NCI-H2171 treated with DMSO at 0.1 percent for 48 hours (cell line): ENCODE results near the gene FAAP100.
"Not testable (repeated sequence)": the region's sequence is repeated elsewhere in the genome, so short reads cannot be mapped to it uniquely, and the experiment has no call there.

Source experiments
- DNase-seq: peaks from one replicate; lab custom pipeline; 2025; lab: John Stamatoyannopoulos, UW

Gene FAAP100

DNA sequence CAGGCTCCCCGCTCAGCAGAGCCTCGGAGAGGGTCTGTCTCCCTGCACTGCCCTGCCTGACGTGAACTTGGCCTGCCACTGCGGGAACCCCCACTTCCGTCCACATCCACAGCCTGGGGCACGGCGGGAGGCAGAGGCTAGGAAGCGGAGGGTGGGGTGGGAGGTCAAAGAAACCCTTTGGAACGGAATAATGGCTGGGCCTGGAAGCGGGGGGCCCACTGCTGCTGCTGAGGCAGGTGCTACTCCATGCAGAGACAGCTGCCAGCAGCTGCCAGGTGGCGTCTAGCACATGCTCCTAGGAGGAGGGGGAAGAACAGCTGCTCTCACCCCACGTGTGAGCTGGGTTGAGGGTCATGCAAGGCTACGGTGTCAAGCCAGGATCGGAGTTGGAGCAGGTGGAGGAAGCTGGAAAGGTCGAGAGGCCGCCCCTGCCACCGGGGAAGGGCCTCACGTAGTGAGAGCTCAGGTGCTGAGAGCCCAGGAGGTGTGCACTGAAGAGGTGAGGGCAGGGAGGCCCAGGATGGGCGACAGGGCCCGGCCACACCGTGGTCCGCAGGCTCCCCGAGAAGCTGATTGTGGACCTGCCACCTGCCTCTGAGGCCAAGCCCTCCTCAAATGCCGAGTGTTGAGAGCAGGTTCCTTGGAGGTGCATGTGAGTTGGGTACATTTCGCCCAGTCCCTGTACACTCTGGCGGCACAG lies 14.1 kb downstream of the FAAP100 start:
- DNase-seq = peak; percentile 98

DNA sequence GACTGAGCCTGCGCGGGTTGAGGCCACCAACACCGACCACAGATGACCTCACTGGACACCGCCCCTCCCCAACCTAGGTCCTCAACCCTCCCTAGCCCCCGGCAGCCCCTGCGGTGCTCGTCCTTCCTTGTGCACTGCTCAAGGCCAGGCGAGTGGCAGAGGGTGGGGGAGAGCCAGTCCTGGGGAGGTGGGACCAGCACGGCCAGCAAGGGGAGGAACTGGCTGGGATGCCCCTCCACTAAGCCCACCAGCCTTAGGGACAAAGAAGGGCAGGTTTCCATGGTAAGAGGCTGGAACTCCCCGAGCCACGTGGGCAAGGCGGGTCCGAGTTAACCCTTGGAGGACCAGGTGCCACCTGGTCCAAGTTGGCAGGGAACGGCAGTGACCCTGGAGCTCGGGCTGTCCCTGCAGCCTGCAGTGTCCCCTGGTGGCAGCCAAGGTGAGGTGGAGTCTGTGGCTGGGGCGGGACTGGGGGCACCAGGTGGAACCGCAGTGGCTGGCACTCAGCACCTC lies 14.8 kb downstream of the FAAP100 start:
- DNase-seq = no peak

DNA sequence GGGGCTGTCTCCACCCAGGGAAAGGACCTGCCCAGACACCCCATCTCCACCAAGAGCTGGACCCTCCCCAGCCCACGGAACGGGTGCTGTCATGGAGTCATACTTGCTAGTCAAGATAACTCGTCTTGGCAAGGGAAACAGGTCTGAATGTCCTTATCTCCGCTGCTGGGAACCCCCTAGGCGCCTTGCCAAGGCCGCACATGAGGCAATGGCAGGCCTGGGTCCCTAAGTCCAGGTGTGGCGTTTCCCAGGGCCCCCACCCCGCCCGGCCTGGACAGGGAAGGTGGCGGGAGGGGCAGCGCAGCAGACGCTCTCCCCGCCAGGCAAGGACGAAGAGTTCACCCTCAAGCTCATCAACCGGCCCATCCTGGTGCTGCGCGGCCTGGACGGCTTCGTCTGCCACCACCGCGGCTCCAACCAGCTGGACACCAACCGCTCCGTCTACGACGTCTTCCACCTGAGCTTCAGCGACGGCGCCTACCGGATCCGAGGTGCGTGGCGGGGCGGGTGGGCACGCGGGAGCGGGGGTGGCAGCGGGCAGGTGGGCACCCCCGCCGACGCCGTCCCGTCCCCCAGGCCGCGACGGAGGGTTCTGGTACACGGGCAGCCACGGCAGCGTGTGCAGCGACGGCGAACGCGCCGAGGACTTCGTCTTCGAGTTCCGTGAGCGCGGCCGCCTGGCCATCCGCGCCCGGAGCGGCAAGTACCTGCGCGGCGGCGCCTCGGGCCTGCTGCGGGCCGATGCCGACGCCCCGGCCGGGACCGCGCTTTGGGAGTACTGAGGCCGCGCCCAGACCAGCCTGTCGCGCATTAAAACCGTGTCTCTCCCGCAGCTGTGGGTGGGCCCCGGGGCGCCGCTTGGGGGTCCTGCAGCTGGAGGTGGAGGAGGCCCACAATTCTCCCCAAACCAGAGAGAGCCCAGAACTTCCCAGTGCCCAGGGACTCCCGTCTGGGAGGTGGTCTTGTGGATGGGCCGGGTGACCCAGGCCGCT lies 15.6 kb downstream of the FAAP100 start:
- no peak for DNase-seq

DNA sequence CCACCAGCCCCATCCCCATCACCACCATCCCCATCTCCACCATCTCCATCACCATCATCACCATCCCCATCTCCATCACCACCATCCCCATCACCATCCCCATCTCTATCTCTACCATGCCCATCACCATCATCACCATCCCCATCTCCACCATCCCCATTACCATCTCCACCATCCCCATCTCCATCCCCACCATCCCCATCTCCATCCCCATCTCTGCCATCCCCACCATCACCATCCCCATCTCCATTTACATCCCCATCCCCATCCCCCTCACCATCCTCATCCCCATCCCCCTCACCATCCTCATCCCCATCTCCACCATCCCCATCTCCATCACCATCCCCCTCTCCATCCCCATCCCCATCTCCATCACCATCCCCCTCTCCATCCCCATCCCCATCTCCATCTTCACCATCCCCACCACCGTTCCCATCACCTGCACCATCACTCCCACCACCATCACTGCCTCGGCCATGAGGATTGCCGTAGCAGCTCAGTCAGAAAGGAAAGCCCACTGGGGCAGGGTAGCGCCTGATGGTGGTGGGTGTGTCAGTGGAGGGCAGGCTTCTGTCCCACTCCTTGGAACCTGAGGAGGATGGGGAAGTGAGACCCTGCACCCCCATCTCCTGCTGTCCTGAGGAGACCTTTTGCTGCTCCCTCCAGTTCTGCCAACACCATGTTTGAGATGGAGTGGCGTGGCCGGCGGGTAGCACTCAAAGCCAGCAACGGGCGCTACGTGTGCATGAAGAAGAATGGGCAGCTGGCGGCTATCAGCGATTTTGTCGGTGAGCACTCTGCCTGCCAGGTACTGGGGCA lies 16.5 kb downstream of the FAAP100 start:
- no peak for DNase-seq

DNA sequence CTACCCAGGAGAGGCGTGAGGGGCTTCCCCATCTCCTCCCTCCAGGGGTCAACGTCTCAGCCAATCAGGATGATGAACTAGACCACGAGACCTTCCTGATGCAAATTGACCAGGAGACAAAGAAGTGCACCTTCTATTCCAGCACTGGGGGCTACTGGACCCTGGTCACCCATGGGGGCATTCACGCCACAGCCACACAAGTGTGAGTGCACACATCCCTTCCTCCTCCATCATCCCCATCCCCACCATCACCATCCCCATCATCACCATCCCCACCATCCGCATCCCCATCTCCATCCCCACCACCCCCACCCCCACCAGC lies 17.2 kb downstream of the FAAP100 start:
- no peak for DNase-seq

DNA sequence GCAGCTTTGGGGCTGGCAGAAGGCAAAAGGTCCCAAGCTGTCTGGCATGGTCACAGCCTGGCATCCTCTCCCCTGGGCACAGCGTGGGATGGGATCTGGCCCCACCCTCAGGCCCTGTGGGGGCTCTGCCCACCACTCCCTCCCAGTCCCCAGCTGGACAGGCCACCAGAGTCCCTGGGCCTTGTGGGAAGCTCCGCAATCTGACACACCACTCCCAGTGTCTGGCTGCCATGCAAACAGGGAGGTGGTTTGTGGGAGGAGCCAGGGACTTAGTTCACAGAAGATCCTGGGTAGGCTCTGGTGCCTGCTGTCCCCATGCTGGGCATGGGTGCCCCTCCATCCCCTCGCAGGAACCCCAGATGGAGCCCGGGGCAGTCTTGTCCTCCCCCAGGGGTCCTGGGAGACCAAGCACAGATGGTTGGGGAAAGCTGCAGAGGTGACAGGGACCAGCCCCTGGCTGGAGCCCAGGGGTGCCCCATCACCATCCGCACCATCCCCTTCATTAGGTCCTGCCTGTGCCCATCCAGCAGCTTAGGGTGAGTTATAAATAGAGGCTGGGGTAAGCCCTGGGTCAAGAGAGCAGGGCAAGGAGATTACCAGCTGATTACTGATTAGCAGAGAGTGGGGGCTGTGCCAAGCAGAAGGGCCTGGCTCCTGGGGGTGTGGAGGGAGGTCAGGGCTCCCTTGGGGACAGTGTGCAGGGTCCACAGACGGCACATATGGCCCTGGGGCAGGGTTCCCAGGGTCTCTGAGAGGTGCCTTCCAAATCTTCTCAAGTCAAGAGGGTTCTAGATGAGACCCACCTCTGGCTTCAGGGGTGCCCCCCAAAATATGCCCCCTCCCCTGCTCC lies 17.8 kb downstream of the FAAP100 start:
- DNase-seq = no peak

DNA sequence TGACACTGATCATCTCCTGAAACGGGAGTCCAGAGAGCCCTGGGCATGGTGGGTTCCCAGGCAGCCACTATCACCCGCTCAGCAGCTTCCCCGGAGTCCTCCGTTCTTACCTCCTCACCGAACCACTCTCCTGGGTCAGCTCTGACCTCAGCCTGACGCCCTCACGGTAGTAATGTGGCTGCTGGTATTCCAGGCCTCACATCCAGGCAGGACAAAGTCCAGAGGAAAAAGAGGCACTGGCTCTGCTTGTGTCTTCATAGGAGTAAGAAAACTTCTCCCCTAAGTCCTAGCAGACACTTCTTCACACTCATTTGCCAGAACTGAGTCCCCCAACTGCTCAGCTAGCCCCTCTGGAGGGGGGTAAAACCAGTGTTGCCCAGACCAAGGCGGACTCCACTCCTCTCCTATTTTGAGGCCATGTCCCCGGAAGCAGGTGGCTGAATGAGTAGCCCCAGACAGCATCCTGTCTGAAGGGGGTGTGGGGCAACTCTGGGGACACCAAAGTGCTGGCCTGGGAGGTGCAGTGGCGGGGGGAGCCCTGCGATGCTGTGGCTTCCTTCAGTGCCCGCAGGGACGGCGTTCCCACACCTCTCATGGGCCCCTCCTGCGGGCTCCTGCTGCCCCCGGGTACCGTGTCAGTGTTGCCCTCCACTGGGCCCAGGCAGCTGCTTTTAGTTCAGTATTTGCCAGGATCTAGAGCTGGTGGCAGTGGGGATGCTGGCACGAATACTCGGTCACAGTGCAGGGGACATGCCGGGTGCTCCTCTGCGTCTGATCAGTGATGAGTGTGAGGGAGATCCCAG lies 18.6 kb downstream of the FAAP100 start:
- no peak for DNase-seq

DNA sequence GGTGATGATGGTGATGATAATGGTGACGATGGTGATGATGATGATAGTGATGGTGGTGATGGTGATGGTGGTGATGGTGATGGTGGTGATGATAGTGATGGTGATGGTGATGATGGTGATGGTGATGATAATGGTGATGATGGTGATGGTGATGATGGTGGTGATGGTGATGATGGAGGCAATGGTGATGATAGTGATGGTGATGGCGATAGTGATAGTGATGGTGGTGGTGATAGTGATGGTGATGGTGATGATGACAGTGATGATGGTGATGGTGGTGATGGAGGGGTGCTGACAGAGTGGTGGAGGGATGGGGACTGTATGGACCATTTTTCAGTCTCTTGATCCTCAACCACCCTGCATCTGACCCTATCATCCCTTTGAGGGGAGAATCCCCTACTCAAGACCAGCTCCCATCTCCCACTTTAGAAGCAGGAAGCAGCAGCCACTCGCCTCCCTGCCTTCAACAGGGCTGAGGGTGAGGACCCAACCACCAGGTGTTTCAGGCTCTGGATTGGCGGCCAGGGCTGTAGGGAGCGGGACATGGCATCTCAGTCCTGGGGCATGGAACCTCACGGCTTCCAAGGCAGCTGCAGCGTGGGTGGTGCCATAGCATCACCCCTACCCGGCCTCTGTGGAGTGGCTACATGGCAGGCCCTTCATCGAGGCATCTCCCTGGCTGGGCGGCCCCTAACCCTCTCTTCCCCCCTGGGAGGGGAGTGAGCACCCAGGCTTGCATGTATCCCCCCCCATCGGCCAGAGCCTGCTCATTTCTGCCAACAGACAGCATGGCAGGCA lies 19.5 kb downstream of the FAAP100 start:
- DNase-seq = no peak

DNA sequence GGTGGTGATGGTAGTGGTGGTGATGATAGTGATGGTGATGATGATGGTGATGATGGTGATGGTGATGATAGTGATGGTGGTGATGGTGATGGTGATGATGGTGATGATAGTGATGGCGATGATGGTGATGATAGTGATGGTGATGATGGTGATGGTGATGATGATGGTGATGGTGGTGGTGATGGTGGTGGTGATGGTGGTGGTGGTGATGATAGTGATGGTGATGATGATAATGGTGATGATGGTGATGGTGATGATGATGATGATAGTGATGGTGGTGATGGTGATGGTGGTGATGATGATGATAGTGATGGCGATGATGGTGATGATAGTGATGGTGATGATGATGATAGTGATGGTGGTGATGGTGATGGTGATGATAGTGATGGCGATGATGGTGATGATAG lies 20.2 kb downstream of the FAAP100 start:
- not testable (repeated sequence) for DNase-seq

DNA sequence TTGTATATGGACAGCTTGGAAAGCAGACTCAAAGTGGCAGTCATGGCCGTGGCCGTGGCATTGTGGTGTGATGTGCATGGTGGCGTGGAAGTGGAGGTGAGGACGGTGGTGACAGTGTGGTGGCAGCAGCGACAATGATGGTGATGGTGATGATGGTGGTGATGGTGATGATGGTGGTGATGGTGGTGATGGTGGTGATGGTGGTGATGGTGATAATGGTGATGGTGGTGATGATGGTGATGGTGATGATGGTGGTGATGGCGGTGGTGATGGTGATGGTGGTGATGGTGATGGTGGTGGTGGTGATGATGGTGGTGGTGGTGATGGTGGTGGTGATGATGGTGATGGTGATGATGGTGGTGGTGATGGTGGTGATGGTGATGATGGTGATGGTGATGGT lies 21.1 kb downstream of the FAAP100 start:
- not testable (repeated sequence) for DNase-seq

DNA sequence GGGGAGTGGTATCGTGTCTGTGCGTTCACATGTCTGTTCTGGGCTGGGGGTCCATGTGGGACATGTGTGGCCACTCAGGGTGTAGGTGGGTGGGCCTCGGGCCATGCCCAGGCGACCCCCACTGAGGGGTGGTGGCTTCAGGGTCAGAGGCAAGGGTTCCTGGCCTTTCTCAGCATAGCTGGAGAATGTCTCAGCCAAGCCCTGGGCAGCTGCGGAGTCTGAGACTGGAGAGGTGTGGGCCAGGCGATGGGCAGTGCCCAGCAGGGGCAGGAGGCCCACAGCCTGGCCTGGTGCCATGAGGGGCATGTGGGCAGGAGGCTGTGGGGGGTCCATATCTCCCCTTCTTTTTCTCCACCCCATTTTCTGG lies 22.7 kb downstream of the FAAP100 start:
- DNase-seq = no peak

DNA sequence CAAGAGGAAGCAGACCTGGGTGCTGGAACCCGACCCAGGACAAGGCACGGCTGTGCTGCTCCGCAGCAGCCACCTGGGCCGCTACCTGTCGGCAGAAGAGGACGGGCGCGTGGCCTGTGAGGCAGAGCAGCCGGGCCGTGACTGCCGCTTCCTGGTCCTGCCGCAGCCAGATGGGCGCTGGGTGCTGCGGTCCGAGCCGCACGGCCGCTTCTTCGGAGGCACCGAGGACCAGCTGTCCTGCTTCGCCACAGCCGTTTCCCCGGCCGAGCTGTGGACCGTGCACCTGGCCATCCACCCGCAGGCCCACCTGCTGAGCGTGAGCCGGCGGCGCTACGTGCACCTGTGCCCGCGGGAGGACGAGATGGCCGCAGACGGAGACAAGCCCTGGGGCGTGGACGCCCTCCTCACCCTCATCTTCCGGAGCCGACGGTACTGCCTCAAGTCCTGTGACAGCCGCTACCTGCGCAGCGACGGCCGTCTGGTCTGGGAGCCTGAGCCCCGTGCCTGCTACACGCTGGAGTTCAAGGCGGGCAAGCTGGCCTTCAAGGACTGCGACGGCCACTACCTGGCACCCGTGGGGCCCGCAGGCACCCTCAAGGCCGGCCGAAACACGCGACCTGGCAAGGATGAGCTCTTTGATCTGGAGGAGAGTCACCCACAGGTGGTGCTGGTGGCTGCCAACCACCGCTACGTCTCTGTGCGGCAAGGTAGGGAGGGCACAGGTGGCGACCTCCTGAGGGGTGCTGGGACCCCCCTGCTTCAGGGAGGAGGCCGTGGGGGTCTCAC lies 23.3 kb downstream of the FAAP100 start:
- DNase-seq = no peak

DNA sequence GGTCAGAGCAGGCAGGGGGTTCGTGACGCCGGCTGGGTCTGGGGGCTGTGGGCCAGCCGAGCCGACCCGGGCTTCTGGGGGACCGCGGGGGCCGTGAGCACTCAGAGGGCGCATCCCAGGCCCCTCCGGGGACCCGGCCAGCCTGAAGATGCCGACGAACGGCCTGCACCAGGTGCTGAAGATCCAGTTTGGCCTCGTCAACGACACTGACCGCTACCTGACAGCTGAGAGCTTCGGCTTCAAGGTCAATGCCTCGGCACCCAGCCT lies 23.8 kb downstream of the FAAP100 start:
- DNase-seq = no peak

DNA sequence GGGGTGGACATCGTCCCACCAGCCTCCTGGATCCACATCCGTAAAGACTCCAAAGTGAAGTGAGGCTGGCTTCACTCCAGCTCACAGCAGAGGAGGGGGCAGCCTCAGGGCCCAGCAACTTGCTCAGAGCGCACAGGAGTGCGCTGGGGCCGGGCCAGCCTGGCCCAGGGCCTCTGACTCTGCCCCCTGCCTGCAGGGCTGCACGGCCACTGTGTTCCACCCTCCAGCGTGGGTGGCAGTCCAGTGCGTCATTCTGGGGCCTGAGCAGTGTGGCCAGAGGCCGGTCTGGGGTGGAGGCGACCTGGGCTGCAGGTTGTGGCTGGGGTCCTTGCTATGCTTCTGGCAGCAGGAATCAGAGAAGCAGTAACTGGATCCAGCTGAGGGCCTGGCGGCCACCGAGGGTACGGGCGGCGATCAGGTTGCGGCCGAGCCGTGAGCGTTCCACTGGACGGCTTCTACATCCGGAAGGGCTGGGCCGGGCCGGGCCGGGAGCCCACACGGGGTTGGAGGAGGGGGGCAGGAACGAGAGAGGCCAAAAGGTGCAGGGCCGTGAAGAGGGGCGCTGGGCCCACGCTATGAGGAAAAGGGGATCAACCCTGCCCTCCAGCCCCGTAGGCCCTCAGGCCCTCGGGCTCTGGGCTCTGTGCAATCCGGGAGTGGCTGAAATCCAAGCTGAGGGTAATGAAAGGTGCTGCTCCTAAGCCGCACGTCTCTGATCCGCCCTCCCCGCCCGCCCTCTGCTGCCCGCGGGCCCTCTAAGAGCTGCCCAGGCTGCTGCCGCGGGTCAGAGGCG lies 24.4 kb downstream of the FAAP100 start, which contains the start of gene FSCN2:
Gene FSCN2, plus strand, starts transcription at position 787 of the 793 bp plus-strand sequence. CDS start 155 bp downstream, outside the sequence.
- no peak for DNase-seq

DNA sequence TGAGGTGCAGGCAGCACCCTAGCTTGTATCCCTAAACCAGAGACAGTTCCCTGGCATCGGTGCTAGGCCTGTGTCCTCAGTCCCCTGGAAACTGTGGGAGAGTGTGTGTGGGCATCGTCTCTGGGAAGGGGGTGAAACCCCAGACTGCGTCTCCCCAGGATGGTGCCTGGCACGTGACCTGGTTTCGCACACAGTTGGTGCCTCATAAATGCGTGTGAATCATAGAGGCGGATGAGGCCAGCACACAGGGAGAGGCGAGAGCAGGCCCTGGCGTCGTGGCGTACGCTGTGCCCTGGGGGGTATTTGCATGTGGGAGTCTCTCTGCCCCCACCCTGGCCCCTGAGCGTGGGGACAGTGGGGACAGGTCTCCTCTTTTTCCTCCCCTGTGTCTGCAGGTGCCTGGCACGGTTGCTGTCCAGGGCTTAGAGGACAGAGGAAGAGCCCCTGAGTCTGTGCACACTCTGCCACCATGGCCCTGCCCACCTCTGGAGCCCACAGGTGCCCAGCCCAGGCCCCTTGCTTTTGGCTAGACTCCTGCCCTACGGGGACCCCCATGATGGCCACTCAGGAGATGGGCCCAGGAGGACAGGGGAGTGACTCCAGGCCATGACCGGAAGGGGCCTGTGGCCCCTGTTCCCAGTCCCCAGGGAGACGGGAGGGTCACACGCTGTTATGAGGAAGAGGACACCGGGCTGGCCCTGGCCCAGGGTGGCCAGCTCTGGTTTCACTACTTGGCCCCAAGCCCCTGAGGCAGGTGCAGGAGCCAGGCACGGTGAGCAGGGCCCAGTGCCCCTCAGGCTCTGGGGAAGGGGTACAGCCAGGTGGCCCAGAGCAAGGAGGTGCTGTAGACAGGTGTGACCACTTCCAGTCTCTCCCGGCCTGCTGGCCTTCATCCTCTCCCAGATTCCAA lies 25.2 kb downstream of the FAAP100 start:
- no peak for DNase-seq

DNA sequence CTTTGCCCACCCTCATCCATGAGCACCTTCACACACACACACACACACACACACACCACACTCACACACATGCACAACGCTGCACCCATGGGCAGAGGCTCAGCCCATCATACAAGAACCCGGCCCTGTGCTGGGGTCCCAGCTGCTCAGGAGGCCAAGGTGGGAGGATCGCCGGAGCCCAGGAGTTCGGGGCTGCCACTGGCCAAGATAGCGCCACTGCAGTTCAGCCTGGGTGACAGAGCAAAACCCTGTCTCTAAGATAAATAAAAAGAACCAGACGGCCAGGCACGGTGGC lies 27.3 kb downstream of the FAAP100 start:
- no peak for DNase-seq
